ENCODE data around the gene ERN1. TPM values are rescaled to one million over a fixed set of nuclear protein-coding genes. Genes with fewer than 3 reads are reported as not detected.
A peak's percentile ranks its signal among the peaks of the same experiment; 100 is the strongest.

Gene ERN1
- total RNA-seq, 4 donors from 2014 or later, result 9.5 to 20.2 (median 12.8) TPM

GRCh38 chr17:64092952-64093451 lies 36.9 kb downstream of the ERN1 start:
- H3K27me3 ChIP-seq, result no peaks in the 10 kb centered on the region
- intact Hi-C loops (cut with DNase I), result no loop called here
- peak in 1 of 2 donors; percentile 35 for DNase-seq
- 81 to 92% methylated on average over 4 of the region's 4 CpGs for WGBS, 2 donors
- H3K9me3 ChIP-seq, result no peaks in the 10 kb centered on the region
- H3K36me3 ChIP-seq, result no peaks in the 10 kb centered on the region
- TF ChIP-seq CTCF (IDR thresholded peaks at IDR 0.05) (no peak), POLR2A (IDR thresholded peaks at IDR 0.05) (no peak)
- H3K4me3 ChIP-seq (replicated peaks in 1 of 3), result no peak overlapping the region
- H3K27ac ChIP-seq, result peak overlapping the region in 1 of 3 donors; percentile 27
- H3K4me1 ChIP-seq, result peaks cover 11 to 29% of the 10 kb centered on the region in 2 donors

GRCh38 chr17:64092113-64092512 lies 37.8 kb downstream of the ERN1 start:
- H3K36me3 ChIP-seq, result no peaks in the 10 kb centered on the region
- WGBS, 2 donors, result 87 to 100% methylated on average over 2 of the region's 2 CpGs
- intact Hi-C loops (cut with DNase I), result no loop called here
- no peak for DNase-seq
- no peaks in the 10 kb centered on the region for H3K9me3 ChIP-seq
- no peak overlapping the region for H3K4me3 ChIP-seq (replicated peaks in 1 of 3)
- no peaks in the 10 kb centered on the region for H3K27me3 ChIP-seq
- peaks cover 11 to 33% of the 10 kb centered on the region in 2 donors for H3K4me1 ChIP-seq
- H3K27ac ChIP-seq, result no peak overlapping the region
- no peak for TF ChIP-seq CTCF (IDR thresholded peaks at IDR 0.05)
- TF ChIP-seq POLR2A (IDR thresholded peaks at IDR 0.05), result no peak

- Histone ChIP-seq H3K9me3 (no peaks in the 10 kb centered on the region), H3K4me1 (peaks cover 11 to 27% of the 10 kb centered on the region in 2 donors), H3K27ac (no peak overlapping the region), H3K4me3 (replicated peaks in 1 of 3) (no peak overlapping the region), H3K27me3 (no peaks in the 10 kb centered on the region), H3K36me3 (no peaks in the 10 kb centered on the region)
- no peak for DNase-seq
- no peak for TF ChIP-seq POLR2A (IDR thresholded peaks at IDR 0.05)
- 92 to 93% methylated on average over 6 of the region's 6 CpGs for WGBS, 2 donors
- intact Hi-C loops (cut with DNase I), result no loop called here
Measured at GRCh38 chr17:64091571-64091970, 38.4 kb downstream of the ERN1 start.

- Histone ChIP-seq H3K9me3 (no peaks in the 10 kb centered on the region), H3K27me3 (no peaks in the 10 kb centered on the region), H3K4me1 (peaks cover 11 to 26% of the 10 kb centered on the region in 2 donors), H3K36me3 (no peaks in the 10 kb centered on the region), H3K27ac (no peak overlapping the region), H3K4me3 (replicated peaks in 1 of 3) (no peak overlapping the region)
- no peak for DNase-seq
- TF ChIP-seq POLR2A (IDR thresholded peaks at IDR 0.05), result no peak
- no peak for TF ChIP-seq CTCF (IDR thresholded peaks at IDR 0.05)
- 91% methylated on average over 3 of the region's 3 CpGs for WGBS, 2 donors
- intact Hi-C loops (cut with DNase I), result no loop called here
Measured at GRCh38 chr17:64091116-64091515, 38.8 kb downstream of the ERN1 start.

GRCh38 chr17:64090144-64090543 lies 39.8 kb downstream of the ERN1 start:
- H3K27ac ChIP-seq, result no peak overlapping the region
- no peaks in the 10 kb centered on the region for H3K27me3 ChIP-seq
- DNase-seq, result no peak
- H3K4me1 ChIP-seq, result peaks cover 4 to 29% of the 10 kb centered on the region in 2 donors
- no peaks in the 10 kb centered on the region for H3K9me3 ChIP-seq
- TF ChIP-seq POLR2A (IDR thresholded peaks at IDR 0.05) (no peak), CTCF (IDR thresholded peaks at IDR 0.05) (no peak)
- H3K4me3 ChIP-seq (replicated peaks in 1 of 3), result no peak overlapping the region
- intact Hi-C loops (cut with DNase I), result no loop called here
- WGBS, 2 donors, result 71 to 77% methylated on average over 5 of the region's 5 CpGs
- H3K36me3 ChIP-seq, result no peaks in the 10 kb centered on the region
